IMR-90 (cell line): ENCODE measurements around the gene MICOS13. TPM values are rescaled to one million over a fixed set of nuclear protein-coding genes. Genes with fewer than 3 reads are reported as not detected.

Experiments used
- ATAC-seq: fragments of 200-7000 bp; cut with Tn5 transposase; 2 replicates; pipeline ENCODE4 v1.9.1; 2020; ENCODE audit warnings: low read depth, mild to moderate bottlenecking, moderate library complexity
- BruUV-seq: library from RNA; stranded (reverse); fragments of 400-500 nt; replicated peaks from 2 replicates; lab custom pipeline; 2021; lab: Mats Ljungman, UMichigan
- CTCF ChIA-PET: fragments of 300-600 bp; formaldehyde crosslinking; extraction: SDS; loops from one replicate; lab custom pipeline; 2021; ENCODE audit warnings: antibody characterized with exemption; lab: Yijun Ruan, JAX
- POLR2A ChIA-PET: fragments of 300-600 bp; sonication (Branson Sonifier 250); formaldehyde crosslinking; loops from one replicate; lab custom pipeline; 2022; ENCODE audit warnings: antibody characterized with exemption; ENCODE audit not compliant: unreplicated experiment; lab: Charles Lee
- DNase-seq: peaks from one replicate; pipeline ENCODE4 v3.0.0; 2013
- H2AFZ ChIP-seq: replicated peaks from 2 replicates; pipeline ENCODE3; 2013; ENCODE audit warnings: low read length, mild to moderate bottlenecking; ENCODE audit not compliant: poor library complexity
- H2AK5ac ChIP-seq: 2 replicates; pipeline ENCODE4 v1.6.1; 2013; ENCODE audit warnings: low read depth, low read length, inconsistent platforms
- H2AK9ac ChIP-seq: replicated peaks from 2 replicates; pipeline ENCODE3; 2013; ENCODE audit warnings: mild to moderate bottlenecking, low read depth, low read length, moderate library complexity; ENCODE audit not compliant: poor library complexity
- H2BK120ac ChIP-seq: 2 replicates; pipeline ENCODE4 v1.6.1; 2013; ENCODE audit warnings: low read depth, low read length, inconsistent platforms
- H2BK15ac ChIP-seq: 3 replicates; pipeline ENCODE4 v1.6.1; 2013; ENCODE audit warnings: low read depth, low read length, inconsistent platforms
- H2BK20ac ChIP-seq: 2 replicates; pipeline ENCODE4 v1.6.1; 2013; ENCODE audit warnings: low read depth, mild to moderate bottlenecking, inconsistent platforms, low read length, moderate library complexity
- H2BK5ac ChIP-seq: 2 replicates; pipeline ENCODE4 v1.6.1; 2013; ENCODE audit warnings: mild to moderate bottlenecking, low read depth, low read length, inconsistent platforms; ENCODE audit not compliant: poor library complexity, severe bottlenecking
- H3K14ac ChIP-seq: replicated peaks from 2 replicates; pipeline ENCODE4 v1.6.1; 2013; ENCODE audit warnings: low read depth, low read length, inconsistent platforms
- H3K18ac ChIP-seq: 2 replicates; pipeline ENCODE4 v1.6.1; 2013; ENCODE audit warnings: low read depth, low read length, control low read depth
- H3K23ac ChIP-seq: 2 replicates; pipeline ENCODE4 v1.6.1; 2013; ENCODE audit warnings: low read depth, low read length, inconsistent platforms
- H3K27ac ChIP-seq: 2 replicates; pipeline ENCODE4 v1.5.1; 2013; ENCODE audit warnings: mild to moderate bottlenecking, control low read depth, low read length; ENCODE audit not compliant: insufficient read depth
- H3K27me3 ChIP-seq: 2 replicates; pipeline ENCODE4 v1.6.1; 2013; ENCODE audit warnings: low read length; ENCODE audit not compliant: control insufficient read depth, insufficient read depth
- H3K36me3 ChIP-seq: 2 replicates; pipeline ENCODE4 v1.6.1; 2013; ENCODE audit warnings: low read length, mixed read lengths; ENCODE audit not compliant: control insufficient read depth, insufficient read depth
- H3K4ac ChIP-seq: 2 replicates; pipeline ENCODE4 v1.6.1; 2013; ENCODE audit warnings: low read depth, low read length, inconsistent platforms
- H3K4me1 ChIP-seq: 2 replicates; pipeline ENCODE4 v1.6.1; 2013; ENCODE audit warnings: low read length, mixed read lengths; ENCODE audit not compliant: control insufficient read depth, insufficient read depth
- H3K4me2 ChIP-seq: 2 replicates; pipeline ENCODE4 v1.6.1; 2013; ENCODE audit warnings: low read depth, mild to moderate bottlenecking, control low read depth, low read length, moderate library complexity
- H3K4me3 ChIP-seq: 2 replicates; pipeline ENCODE4 v1.5.1; 2013; ENCODE audit warnings: low read depth, mild to moderate bottlenecking, control low read depth, low read length, moderate library complexity; ENCODE audit not compliant: insufficient read depth
- H3K56ac ChIP-seq: 2 replicates; pipeline ENCODE4 v1.6.1; 2013; ENCODE audit warnings: low read length, inconsistent platforms; ENCODE audit not compliant: insufficient read depth; ENCODE audit errors: extremely low read depth
- H3K79me1 ChIP-seq, 2 experiments: 2 replicates each; pipeline ENCODE4 v1.6.1; 2013; ENCODE audit warnings: low read length in 2 of 2, inconsistent platforms in 1 of 2, low read depth in 1 of 2
- H3K9ac ChIP-seq: 2 replicates; pipeline ENCODE4 v1.6.1; 2013; ENCODE audit warnings: low read depth, low read length, control low read depth
- H3K9me1 ChIP-seq: 2 replicates; pipeline ENCODE4 v1.6.1; 2013; ENCODE audit warnings: low read length, inconsistent platforms; ENCODE audit not compliant: insufficient read depth
- H3K9me3 ChIP-seq: 2 replicates; pipeline ENCODE4 v1.6.1; 2013; ENCODE audit warnings: low read length; ENCODE audit not compliant: control insufficient read depth, insufficient read depth
- H4K20me1 ChIP-seq: 2 replicates; pipeline ENCODE4 v1.6.1; 2013; ENCODE audit warnings: low read length, inconsistent platforms; ENCODE audit not compliant: insufficient read depth
- H4K5ac ChIP-seq: 2 replicates; pipeline ENCODE4 v1.6.1; 2013; ENCODE audit warnings: mild to moderate bottlenecking, low read depth, low read length, control low read depth
- H4K8ac ChIP-seq, 2 experiments: 2 replicates each; pipeline ENCODE4 v1.6.1; 2013; ENCODE audit warnings: low read depth in 2 of 2, low read length in 2 of 2, control low read depth in 1 of 2, inconsistent platforms in 1 of 2
- H4K91ac ChIP-seq: 2 replicates; pipeline ENCODE4 v1.6.1; 2013; ENCODE audit warnings: low read depth, low read length, inconsistent platforms; ENCODE audit not compliant: insufficient read depth
- BHLHE40 ChIP-seq: fragments of 150-350 bp; IDR thresholded peaks from 2 replicates; pipeline ENCODE4 v1.6.1; 2016; ENCODE audit warnings: mild to moderate bottlenecking, low read depth, low read length
- CHD1 ChIP-seq: IDR thresholded peaks from 2 replicates; pipeline ENCODE4 v1.6.1; 2012; ENCODE audit warnings: low read depth, low read length, improper control_type of control experiment
- FOS ChIP-seq: fragments of 150-350 bp; IDR thresholded peaks from 2 replicates; pipeline ENCODE4 v1.6.1; 2016; ENCODE audit warnings: low read depth, low read length
- MAFK ChIP-seq: IDR thresholded peaks from 2 replicates; pipeline ENCODE4 v1.6.1; 2012; ENCODE audit warnings: low read depth, low read length, improper control_type of control experiment
- NFE2L2 ChIP-seq: fragments of 150-350 bp; IDR thresholded peaks from 2 replicates; pipeline ENCODE4 v1.6.1; 2016; ENCODE audit warnings: low read depth, mild to moderate bottlenecking, low read length
- RAD21 ChIP-seq: IDR thresholded peaks from 2 replicates; pipeline ENCODE4 v1.6.1; 2012; ENCODE audit warnings: low read length, improper control_type of control experiment
- RFX5 ChIP-seq: IDR thresholded peaks from 2 replicates; pipeline ENCODE4 v1.8.0; 2012; ENCODE audit warnings: low read depth, mild to moderate bottlenecking, low read length, moderate library complexity
- WGBS, 2 experiments: methylation state at CpG; one replicate each; pipeline versions ENCODE4 v1.1.5 to v1.1.7; 2013; ENCODE audit warnings: missing lambda C conversion rate in 2 of 2; ENCODE audit not compliant: insufficient read length in 1 of 2; ENCODE audit errors: extremely low coverage in 2 of 2; 5-methylcytosine and 5-hydroxymethylcytosine counted together
- dilution Hi-C: fragments of 300-500 bp; cut with HindIII; formaldehyde crosslinking; loops from one replicate; pipeline ENCODE4 v1.14.3; 2018; ENCODE audit warnings: low sequenced_read_pairs; ENCODE audit not compliant: unreplicated experiment
- in situ Hi-C: fragments of 300-500 bp; cut with MboI; formaldehyde crosslinking; loops from 3 replicates; pipeline ENCODE4 v1.14.3; 2019; ENCODE audit warnings: low sequenced_read_pairs, inconsistent platforms, mixed read lengths
- intact Hi-C: fragments of 100-400 bp; cut with micrococcal nuclease; formaldehyde crosslinking; loops from 2 replicates; pipeline ENCODE4 v1.10.0; 2022
- polyA plus RNA-seq, 3 experiments: library from polyadenylated mRNA; depleted of rRNA; stranded (reverse); fragments of >200 nt; gene quantifications; 2 replicates each; pipeline ENCODE4 v1.2.3, GENCODE V29; 2012; ENCODE audit warnings: low replicate concordance in 1 of 3
- total RNA-seq: library from RNA; depleted of rRNA; stranded (reverse); fragments of >200 nt; gene quantifications from 2 replicates; pipeline ENCODE4 v1.2.3, GENCODE V29; 2012
- TF ChIP-seq, protein P1 (sequence below): conservative IDR thresholded peaks from 2 replicates; pipeline ENCODE4 v1.5.1; 2012; ENCODE audit warnings: mild to moderate bottlenecking, low read depth, low read length, improper control_type of control experiment
- TF ChIP-seq, protein P2 (sequence below): fragments of 150-350 bp; IDR thresholded peaks from 2 replicates; pipeline ENCODE4 v1.6.1; 2017; ENCODE audit warnings: mild to moderate bottlenecking, antibody characterized with exemption, low read length, low read depth

The MICOS13 gene
- total and polyA plus RNA-seq, 2 of the 4 experiments (the other 2 are of a cell fraction), result 14.5 to 48.9 TPM

DNA sequence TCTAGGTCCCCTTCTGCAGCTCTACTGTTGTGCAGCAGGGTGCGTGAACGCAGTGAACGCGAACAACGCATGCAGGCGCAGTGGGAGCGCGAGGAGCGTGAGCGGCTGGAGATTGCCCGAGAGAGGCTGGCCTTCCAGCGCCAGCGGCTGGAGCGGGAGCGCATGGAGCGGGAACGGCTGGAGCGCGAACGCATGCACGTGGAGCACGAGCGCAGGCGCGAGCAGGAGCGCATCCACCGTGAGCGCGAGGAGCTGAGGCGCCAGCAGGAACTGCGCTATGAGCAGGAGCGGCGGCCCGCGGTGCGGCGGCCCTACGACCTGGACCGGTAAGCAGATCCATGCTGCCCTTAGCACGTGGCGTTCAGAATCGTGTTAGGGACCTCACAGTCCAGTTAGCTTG is 18.8 kb downstream of the MICOS13 start:
- Histone ChIP-seq H4K20me1 (peaks cover 21% of the 10 kb centered on the region), H3K27ac (no peak overlapping the region), H3K14ac (no peak overlapping the region), H2AK9ac (no peak overlapping the region), H3K18ac (no peak overlapping the region), H3K4ac (no peak overlapping the region), H3K4me3 (no peak overlapping the region), H2BK120ac (no peak overlapping the region), H4K5ac (no peak overlapping the region), H3K79me1 (peaks cover 0 to 34% of the 10 kb centered on the region in 2 experiments; a peak in 3 of 4 replicates), H4K91ac (no peak overlapping the region), H2AK5ac (no peak overlapping the region), H3K9me3 (no peaks in the 10 kb centered on the region), H2BK20ac (no peak overlapping the region), H4K8ac (no peak overlapping the region), H3K56ac (no peak overlapping the region), H3K9me1 (peaks cover 3% of the 10 kb centered on the region; the same call in 1 of the 2 replicates), H3K4me2 (no peak overlapping the region), H3K27me3 (no peaks in the 10 kb centered on the region), H3K4me1 (no peaks in the 10 kb centered on the region), H3K36me3 (peaks cover 78% of the 10 kb centered on the region), H3K9ac (no peak overlapping the region), H2BK5ac (no peak overlapping the region), H2AFZ (no peak overlapping the region), H2BK15ac (no peak overlapping the region), H3K23ac (no peak overlapping the region)
- dilution Hi-C loops, result no loop called here
- DNase-seq (no peak), ATAC-seq (no peak)
- CTCF ChIA-PET, result no interaction called here
- in situ Hi-C loops, result no loop called here
- POLR2A ChIA-PET, result no interaction called here
- WGBS, 2 experiments, result 99% methylated on average over 39 of the region's 42 CpGs; no CpG with 5 or more reads in 1 of the 2 experiments
- intact Hi-C loops, result no loop called here
- BruUV-seq, result no TSS peak
- no peak for TF ChIP-seq BHLHE40
- TF ChIP-seq FOS, result no peak
- TF ChIP-seq RAD21, result no peak
- TF ChIP-seq RFX5, result no peak
- no peak for TF ChIP-seq NFE2L2
- TF ChIP-seq, protein P1, sequence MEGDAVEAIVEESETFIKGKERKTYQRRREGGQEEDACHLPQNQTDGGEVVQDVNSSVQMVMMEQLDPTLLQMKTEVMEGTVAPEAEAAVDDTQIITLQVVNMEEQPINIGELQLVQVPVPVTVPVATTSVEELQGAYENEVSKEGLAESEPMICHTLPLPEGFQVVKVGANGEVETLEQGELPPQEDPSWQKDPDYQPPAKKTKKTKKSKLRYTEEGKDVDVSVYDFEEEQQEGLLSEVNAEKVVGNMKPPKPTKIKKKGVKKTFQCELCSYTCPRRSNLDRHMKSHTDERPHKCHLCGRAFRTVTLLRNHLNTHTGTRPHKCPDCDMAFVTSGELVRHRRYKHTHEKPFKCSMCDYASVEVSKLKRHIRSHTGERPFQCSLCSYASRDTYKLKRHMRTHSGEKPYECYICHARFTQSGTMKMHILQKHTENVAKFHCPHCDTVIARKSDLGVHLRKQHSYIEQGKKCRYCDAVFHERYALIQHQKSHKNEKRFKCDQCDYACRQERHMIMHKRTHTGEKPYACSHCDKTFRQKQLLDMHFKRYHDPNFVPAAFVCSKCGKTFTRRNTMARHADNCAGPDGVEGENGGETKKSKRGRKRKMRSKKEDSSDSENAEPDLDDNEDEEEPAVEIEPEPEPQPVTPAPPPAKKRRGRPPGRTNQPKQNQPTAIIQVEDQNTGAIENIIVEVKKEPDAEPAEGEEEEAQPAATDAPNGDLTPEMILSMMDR, result no peak
- TF ChIP-seq MAFK, result no peak
- TF ChIP-seq, protein P2, sequence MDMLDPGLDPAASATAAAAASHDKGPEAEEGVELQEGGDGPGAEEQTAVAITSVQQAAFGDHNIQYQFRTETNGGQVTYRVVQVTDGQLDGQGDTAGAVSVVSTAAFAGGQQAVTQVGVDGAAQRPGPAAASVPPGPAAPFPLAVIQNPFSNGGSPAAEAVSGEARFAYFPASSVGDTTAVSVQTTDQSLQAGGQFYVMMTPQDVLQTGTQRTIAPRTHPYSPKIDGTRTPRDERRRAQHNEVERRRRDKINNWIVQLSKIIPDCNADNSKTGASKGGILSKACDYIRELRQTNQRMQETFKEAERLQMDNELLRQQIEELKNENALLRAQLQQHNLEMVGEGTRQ, result no peak
- TF ChIP-seq CHD1, result no peak
